HEK293 (cell line): Measurements from ENCODE around the gene MT1A.

ENCODE experiments used
- CTCF ChIA-PET: fragments of 350-600 bp; formaldehyde crosslinking; extraction: SDS; loops from one replicate; lab custom pipeline; 2021; ENCODE audit warnings: antibody characterized with exemption; lab: Yijun Ruan, JAX
- POLR2A ChIA-PET: fragments of 300-600 bp; formaldehyde crosslinking; extraction: SDS; loops from one replicate; lab custom pipeline; 2020; ENCODE audit warnings: antibody characterized with exemption, inconsistent platforms; lab: Yijun Ruan, JAX
- H3K27ac ChIP-seq: fragments of 200-500 bp; sonication (Bioruptor generic); 2 replicates; pipeline ENCODE4 v1.5.1; 2014; ENCODE audit warnings: low read depth, low read length, control low read depth, inconsistent platforms; ENCODE audit errors: extremely low read depth
- H3K36me3 ChIP-seq, 2 experiments: fragments of 200-500 bp in 1 of 2; sonication (Bioruptor generic) in 1 of 2; 1 replicate in 1 of 2; 2 replicates in 1 of 2; pipeline ENCODE4 v1.5.1; 2014 to 2017; ENCODE audit warnings: inconsistent platforms in 2 of 2, low read length in 2 of 2; ENCODE audit not compliant: control insufficient read depth in 2 of 2, insufficient read depth in 1 of 2
- H3K4me1 ChIP-seq: fragments of 200-500 bp; sonication (Bioruptor generic); 2 replicates; pipeline ENCODE4 v1.5.1; 2014; ENCODE audit warnings: mild to moderate bottlenecking, low read length, inconsistent platforms; ENCODE audit not compliant: control insufficient read depth, insufficient read depth
- H3K4me3 ChIP-seq: 2 replicates; pipeline ENCODE4 v1.5.1; 2011; ENCODE audit warnings: low read depth, mild to moderate bottlenecking, control low read depth, low read length, moderate library complexity
- H3K9me3 ChIP-seq: fragments of 200-500 bp; sonication (Bioruptor generic); 2 replicates; pipeline ENCODE4 v1.5.1; 2014; ENCODE audit warnings: low read depth, low read length, inconsistent platforms; ENCODE audit not compliant: control insufficient read depth, insufficient read depth
- ELK4 ChIP-seq: IDR thresholded peaks from 2 replicates; pipeline ENCODE4 v1.6.1; 2011; ENCODE audit warnings: mild to moderate bottlenecking, low read depth, low read length, borderline replicate concordance
- HOXC10 ChIP-seq: sonication (generic); formaldehyde crosslinking; IDR thresholded peaks from 2 replicates; pipeline ENCODE4 v1.8.1; 2023; ENCODE audit warnings: mild to moderate bottlenecking, missing genetic modification reagents
- KLF8 ChIP-seq: fragments of 450-650 bp; formaldehyde crosslinking; IDR thresholded peaks from 2 replicates; pipeline ENCODE4 v1.5.1; 2016; ENCODE audit warnings: missing biosample characterization, missing genetic modification characterization
- KLF9 ChIP-seq: fragments of 450-650 bp; formaldehyde crosslinking; IDR thresholded peaks from 2 replicates; pipeline ENCODE4 v1.5.1; 2016; ENCODE audit warnings: missing biosample characterization, missing genetic modification characterization, low read depth
- OVOL3 ChIP-seq: fragments of 450-650 bp; formaldehyde crosslinking; IDR thresholded peaks from 2 replicates; pipeline ENCODE4 v1.5.1; 2016; ENCODE audit warnings: missing biosample characterization, missing genetic modification characterization
- PBX3 ChIP-seq: sonication (generic); formaldehyde crosslinking; IDR thresholded peaks from 2 replicates; pipeline ENCODE4 v1.8.1; 2022; ENCODE audit warnings: mild to moderate bottlenecking, moderate library complexity, missing genetic modification reagents
- PRDM6 ChIP-seq: fragments of 450-650 bp; formaldehyde crosslinking; IDR thresholded peaks from 2 replicates; pipeline ENCODE4 v1.5.1; 2017; ENCODE audit warnings: missing biosample characterization, missing genetic modification characterization
- ZBTB21 ChIP-seq: fragments of 450-650 bp; formaldehyde crosslinking; IDR thresholded peaks from 2 replicates; pipeline ENCODE4 v1.5.1; 2017; ENCODE audit warnings: missing biosample characterization, missing genetic modification characterization
- ZBTB8A ChIP-seq: fragments of 450-650 bp; formaldehyde crosslinking; IDR thresholded peaks from 2 replicates; pipeline ENCODE4 v1.5.1; 2016; ENCODE audit warnings: missing biosample characterization, missing genetic modification characterization
- ZFP37 ChIP-seq: fragments of 450-650 bp; formaldehyde crosslinking; IDR thresholded peaks from 2 replicates; pipeline ENCODE4 v1.5.1; 2016; ENCODE audit warnings: missing biosample characterization, missing genetic modification characterization
- ZFP41 ChIP-seq: fragments of 450-650 bp; formaldehyde crosslinking; IDR thresholded peaks from 2 replicates; pipeline ENCODE4 v1.5.1; 2016; ENCODE audit warnings: missing biosample characterization, missing genetic modification characterization, borderline replicate concordance
- ZNF10 ChIP-seq: fragments of 450-650 bp; formaldehyde crosslinking; IDR thresholded peaks from 2 replicates; pipeline ENCODE4 v1.5.1; 2017; ENCODE audit warnings: missing biosample characterization, missing genetic modification characterization
- ZNF112 ChIP-seq: fragments of 450-650 bp; formaldehyde crosslinking; IDR thresholded peaks from 2 replicates; pipeline ENCODE4 v1.5.0; 2017; ENCODE audit warnings: missing biosample characterization, missing genetic modification characterization
- ZNF18 ChIP-seq: fragments of 450-650 bp; formaldehyde crosslinking; IDR thresholded peaks from 2 replicates; pipeline ENCODE4 v1.5.1; 2016; ENCODE audit warnings: missing biosample characterization, missing genetic modification characterization
- ZNF184 ChIP-seq: fragments of 450-650 bp; IDR thresholded peaks from 2 replicates; pipeline ENCODE4 v1.5.1; 2018; ENCODE audit warnings: missing biosample characterization, mild to moderate bottlenecking, missing genetic modification characterization
- ZNF24 ChIP-seq: fragments of 450-650 bp; formaldehyde crosslinking; IDR thresholded peaks from 2 replicates; pipeline ENCODE4 v1.5.1; 2016; ENCODE audit warnings: missing biosample characterization, missing genetic modification characterization
- ZNF324 ChIP-seq: fragments of 450-650 bp; formaldehyde crosslinking; IDR thresholded peaks from 2 replicates; pipeline ENCODE4 v1.5.1; 2016; ENCODE audit warnings: missing biosample characterization, missing genetic modification characterization
- ZNF354C ChIP-seq: fragments of 450-650 bp; formaldehyde crosslinking; IDR thresholded peaks from 2 replicates; pipeline ENCODE4 v1.5.1; 2016; ENCODE audit warnings: missing biosample characterization, missing genetic modification characterization, low read depth, borderline replicate concordance
- ZNF423 ChIP-seq: fragments of 450-650 bp; formaldehyde crosslinking; IDR thresholded peaks from 2 replicates; pipeline ENCODE4 v1.5.1; 2016; ENCODE audit warnings: missing biosample characterization, missing genetic modification characterization
- ZNF548 ChIP-seq: fragments of 450-650 bp; formaldehyde crosslinking; IDR thresholded peaks from 2 replicates; pipeline ENCODE4 v1.5.1; 2016; ENCODE audit warnings: missing biosample characterization, missing genetic modification characterization
- ZNF610 ChIP-seq: fragments of 450-650 bp; formaldehyde crosslinking; IDR thresholded peaks from 2 replicates; pipeline ENCODE4 v1.5.1; 2016; ENCODE audit warnings: missing biosample characterization, missing genetic modification characterization, borderline replicate concordance
- TF ChIP-seq, protein P1 (sequence below): fragments of 450-650 bp; formaldehyde crosslinking; IDR thresholded peaks from 2 replicates; pipeline ENCODE4 v1.5.1; 2016; ENCODE audit warnings: missing biosample characterization, missing genetic modification characterization
- TF ChIP-seq, protein P2 (sequence below): fragments of 450-650 bp; formaldehyde crosslinking; IDR thresholded peaks from 2 replicates; pipeline ENCODE4 v1.5.1; 2016; ENCODE audit warnings: missing biosample characterization, missing genetic modification characterization
- TF ChIP-seq, protein P3 (sequence below): fragments of 450-650 bp; formaldehyde crosslinking; IDR thresholded peaks from 2 replicates; pipeline ENCODE4 v1.5.1; 2016; ENCODE audit warnings: missing biosample characterization, missing genetic modification characterization

The MT1A gene

GRCh38 chr16:56615353-56615752 lies 23.1 kb upstream of the MT1A start (continued):
- no peak for TF ChIP-seq KLF8 (tag by site-specific recombination)
- TF ChIP-seq ZNF24, result no peak
- no peak for TF ChIP-seq ZNF184
- TF ChIP-seq ZNF324 (tag by site-specific recombination), result no peak
- no peak for TF ChIP-seq KLF9 (tag by site-specific recombination)
- no peak for TF ChIP-seq ZNF610 (tag by site-specific recombination)
- no peak for TF ChIP-seq ZNF10 (tag by site-specific recombination)

GRCh38 chr16:56616608-56617211 lies 21.8 kb upstream of the MT1A start:
- Histone ChIP-seq H3K4me3 (no peak overlapping the region), H3K27ac (no peak overlapping the region), H3K4me1 (no peaks in the 10 kb centered on the region), H3K36me3 (no peaks in the 10 kb centered on the region), H3K9me3 (no peaks in the 10 kb centered on the region)
- ChIA-PET POLR2A (no interaction called here), CTCF (no interaction called here)
- TF ChIP-seq, protein P1, sequence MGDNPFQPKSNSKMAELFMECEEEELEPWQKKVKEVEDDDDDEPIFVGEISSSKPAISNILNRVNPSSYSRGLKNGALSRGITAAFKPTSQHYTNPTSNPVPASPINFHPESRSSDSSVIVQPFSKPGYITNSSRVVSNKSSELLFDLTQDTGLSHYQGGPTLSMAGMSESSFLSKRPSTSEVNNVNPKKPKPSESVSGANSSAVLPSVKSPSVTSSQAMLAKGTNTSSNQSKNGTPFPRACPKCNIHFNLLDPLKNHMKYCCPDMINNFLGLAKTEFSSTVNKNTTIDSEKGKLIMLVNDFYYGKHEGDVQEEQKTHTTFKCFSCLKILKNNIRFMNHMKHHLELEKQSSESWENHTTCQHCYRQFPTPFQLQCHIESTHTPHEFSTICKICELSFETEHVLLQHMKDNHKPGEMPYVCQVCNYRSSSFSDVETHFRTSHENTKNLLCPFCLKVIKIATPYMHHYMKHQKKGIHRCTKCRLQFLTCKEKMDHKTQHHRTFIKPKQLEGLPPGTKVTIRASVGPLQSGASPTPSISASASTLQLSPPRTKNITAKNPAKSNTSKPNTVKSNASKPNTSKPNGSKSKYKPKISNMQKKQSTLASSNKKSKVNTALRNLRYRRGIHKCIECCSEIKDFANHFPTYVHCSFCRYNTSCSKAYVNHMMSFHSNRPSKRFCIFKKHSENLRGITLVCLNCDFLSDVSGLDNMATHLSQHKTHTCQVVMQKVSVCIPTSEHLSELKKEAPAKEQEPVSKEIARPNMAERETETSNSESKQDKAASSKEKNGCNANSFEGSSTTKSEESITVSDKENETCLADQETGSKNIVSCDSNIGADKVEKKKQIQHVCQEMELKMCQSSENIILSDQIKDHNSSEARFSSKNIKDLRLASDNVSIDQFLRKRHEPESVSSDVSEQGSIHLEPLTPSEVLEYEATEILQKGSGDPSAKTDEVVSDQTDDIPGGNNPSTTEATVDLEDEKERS (tag by site-specific recombination), result no peak
- no peak for TF ChIP-seq HOXC10
- TF ChIP-seq ZBTB8A, result no peak
- TF ChIP-seq PRDM6 (tag by site-specific recombination), result no peak
- no peak for TF ChIP-seq ELK4
- no peak for TF ChIP-seq ZNF354C (tag by site-specific recombination)
- TF ChIP-seq, protein P2, sequence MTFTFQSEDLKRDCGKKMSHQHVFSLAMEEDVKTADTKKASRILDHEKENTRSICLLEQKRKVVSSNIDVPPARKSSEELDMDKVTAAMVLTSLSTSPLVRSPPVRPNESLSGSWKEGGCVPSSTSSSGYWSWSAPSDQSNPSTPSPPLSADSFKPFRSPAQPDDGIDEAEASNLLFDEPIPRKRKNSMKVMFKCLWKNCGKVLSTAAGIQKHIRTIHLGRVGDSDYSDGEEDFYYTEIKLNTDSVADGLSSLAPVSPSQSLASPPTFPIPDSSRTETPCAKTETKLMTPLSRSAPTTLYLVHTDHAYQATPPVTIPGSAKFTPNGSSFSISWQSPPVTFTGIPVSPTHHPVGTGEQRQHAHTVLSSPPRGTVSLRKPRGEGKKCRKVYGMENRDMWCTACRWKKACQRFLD (tag by site-specific recombination), result no peak
- TF ChIP-seq ZFP41 (tag by site-specific recombination), result no peak
- TF ChIP-seq ZNF548, result no peak
- no peak for TF ChIP-seq ZNF610 (tag by site-specific recombination)
- no peak for TF ChIP-seq ZNF112
- TF ChIP-seq ZFP37, result no peak
- no peak for TF ChIP-seq OVOL3
- TF ChIP-seq ZBTB21 (tag by site-specific recombination), result no peak
- TF ChIP-seq ZNF423 (tag by site-specific recombination), result no peak
- no peak for TF ChIP-seq PBX3 (CRISPR knock-in tag)
- TF ChIP-seq, protein P3, sequence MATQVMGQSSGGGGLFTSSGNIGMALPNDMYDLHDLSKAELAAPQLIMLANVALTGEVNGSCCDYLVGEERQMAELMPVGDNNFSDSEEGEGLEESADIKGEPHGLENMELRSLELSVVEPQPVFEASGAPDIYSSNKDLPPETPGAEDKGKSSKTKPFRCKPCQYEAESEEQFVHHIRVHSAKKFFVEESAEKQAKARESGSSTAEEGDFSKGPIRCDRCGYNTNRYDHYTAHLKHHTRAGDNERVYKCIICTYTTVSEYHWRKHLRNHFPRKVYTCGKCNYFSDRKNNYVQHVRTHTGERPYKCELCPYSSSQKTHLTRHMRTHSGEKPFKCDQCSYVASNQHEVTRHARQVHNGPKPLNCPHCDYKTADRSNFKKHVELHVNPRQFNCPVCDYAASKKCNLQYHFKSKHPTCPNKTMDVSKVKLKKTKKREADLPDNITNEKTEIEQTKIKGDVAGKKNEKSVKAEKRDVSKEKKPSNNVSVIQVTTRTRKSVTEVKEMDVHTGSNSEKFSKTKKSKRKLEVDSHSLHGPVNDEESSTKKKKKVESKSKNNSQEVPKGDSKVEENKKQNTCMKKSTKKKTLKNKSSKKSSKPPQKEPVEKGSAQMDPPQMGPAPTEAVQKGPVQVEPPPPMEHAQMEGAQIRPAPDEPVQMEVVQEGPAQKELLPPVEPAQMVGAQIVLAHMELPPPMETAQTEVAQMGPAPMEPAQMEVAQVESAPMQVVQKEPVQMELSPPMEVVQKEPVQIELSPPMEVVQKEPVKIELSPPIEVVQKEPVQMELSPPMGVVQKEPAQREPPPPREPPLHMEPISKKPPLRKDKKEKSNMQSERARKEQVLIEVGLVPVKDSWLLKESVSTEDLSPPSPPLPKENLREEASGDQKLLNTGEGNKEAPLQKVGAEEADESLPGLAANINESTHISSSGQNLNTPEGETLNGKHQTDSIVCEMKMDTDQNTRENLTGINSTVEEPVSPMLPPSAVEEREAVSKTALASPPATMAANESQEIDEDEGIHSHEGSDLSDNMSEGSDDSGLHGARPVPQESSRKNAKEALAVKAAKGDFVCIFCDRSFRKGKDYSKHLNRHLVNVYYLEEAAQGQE (tag by site-specific recombination), result no peak
- TF ChIP-seq ZNF18 (tag by site-specific recombination), result no peak
